GM12874 (cell line): ENCODE data around the gene MAML3.

ENCODE experiments used
- TF ChIP-seq, protein P1 (sequence below): IDR thresholded peaks from 2 replicates; pipeline ENCODE4 v1.5.1; 2011; ENCODE audit warnings: low read depth, mild to moderate bottlenecking, control low read depth, low read length, moderate library complexity; ENCODE audit not compliant: insufficient read depth

The MAML3 gene

DNA sequence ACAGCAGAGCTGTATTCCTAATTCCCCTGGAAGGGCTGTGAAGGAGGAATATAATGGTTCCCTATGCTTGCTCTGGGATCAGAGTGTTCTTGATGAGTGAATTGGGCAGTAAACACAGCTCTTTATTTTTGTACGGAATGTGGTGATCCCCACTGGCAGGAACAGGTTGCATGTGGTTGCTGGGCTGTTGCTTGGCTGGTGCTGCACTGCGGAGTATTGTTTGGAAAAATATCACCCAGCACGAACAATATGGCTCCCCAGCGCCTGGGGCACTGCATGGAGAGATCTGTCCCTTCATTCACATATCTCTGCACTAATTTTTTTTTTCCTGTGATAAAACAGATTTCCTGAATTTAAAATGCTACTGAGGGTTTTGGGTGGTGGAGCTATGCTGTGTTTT lies 368.6 kb downstream of the MAML3 start:
- TF ChIP-seq, protein P1, sequence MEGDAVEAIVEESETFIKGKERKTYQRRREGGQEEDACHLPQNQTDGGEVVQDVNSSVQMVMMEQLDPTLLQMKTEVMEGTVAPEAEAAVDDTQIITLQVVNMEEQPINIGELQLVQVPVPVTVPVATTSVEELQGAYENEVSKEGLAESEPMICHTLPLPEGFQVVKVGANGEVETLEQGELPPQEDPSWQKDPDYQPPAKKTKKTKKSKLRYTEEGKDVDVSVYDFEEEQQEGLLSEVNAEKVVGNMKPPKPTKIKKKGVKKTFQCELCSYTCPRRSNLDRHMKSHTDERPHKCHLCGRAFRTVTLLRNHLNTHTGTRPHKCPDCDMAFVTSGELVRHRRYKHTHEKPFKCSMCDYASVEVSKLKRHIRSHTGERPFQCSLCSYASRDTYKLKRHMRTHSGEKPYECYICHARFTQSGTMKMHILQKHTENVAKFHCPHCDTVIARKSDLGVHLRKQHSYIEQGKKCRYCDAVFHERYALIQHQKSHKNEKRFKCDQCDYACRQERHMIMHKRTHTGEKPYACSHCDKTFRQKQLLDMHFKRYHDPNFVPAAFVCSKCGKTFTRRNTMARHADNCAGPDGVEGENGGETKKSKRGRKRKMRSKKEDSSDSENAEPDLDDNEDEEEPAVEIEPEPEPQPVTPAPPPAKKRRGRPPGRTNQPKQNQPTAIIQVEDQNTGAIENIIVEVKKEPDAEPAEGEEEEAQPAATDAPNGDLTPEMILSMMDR: no peak

DNA sequence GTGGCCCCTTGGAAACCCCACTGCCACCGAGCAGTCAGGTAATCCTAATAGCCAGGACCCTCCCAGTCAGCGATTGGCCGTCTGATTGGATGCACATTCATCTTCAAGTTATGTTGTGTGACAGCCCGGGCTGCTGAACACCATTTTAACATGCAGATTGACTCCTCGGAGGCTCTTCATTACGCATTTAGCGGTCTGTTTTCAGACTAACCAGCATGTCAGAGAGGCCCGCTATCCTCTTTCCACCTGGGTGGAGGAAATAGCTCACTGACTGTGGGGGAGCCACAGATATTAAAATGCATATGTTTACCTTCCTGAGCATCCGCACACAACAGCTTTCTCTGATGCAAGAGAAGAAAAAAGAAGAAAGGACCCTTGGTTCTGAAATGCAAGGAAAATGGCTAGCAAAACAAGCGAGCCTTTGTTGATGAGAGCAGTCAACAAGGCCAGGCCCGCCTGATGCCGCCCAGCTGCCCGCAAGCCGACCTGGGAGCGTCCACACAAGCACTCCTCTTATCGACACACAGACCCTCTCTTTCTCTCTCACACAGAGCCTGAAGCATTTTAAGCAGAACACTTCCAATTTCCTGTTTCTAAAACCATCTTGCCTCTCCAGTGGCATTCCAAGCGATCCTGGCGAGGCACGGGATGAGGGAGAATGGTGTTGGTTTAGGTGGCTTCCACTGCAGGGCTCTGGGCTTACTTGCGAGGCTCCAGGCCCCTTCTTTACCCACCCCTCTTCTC lies 370.1 kb downstream of the MAML3 start:
- TF ChIP-seq, protein P1: no peak

DNA sequence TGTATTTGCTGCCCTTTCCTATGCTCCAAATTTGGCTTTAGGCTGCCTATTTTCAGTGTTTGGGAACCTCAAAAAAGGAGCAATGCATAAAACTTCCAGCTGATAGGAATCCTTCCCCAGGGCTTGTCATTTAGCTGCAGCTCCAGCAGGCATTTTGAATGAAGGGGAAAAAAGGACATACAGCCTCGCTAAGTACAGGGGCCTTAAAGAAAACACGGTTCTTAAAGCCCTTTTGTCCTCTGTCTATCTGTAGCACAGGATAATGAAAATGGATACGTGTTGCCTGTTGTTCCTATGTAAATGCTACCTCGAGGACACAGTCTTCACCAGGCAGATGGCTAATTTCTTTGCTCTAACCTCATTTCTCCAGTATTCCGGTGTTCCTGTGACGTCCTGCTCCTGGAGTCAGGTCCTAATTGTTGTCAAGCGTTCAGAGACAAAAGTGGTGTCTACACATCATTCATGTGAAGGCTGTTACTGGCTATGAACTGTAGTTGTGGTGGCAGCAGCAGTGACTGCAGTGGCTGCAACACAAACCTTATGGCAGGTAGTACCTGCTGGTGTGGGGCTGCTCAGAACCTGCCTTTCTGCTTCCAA lies 371.0 kb downstream of the MAML3 start:
- TF ChIP-seq, protein P1: no peak

DNA sequence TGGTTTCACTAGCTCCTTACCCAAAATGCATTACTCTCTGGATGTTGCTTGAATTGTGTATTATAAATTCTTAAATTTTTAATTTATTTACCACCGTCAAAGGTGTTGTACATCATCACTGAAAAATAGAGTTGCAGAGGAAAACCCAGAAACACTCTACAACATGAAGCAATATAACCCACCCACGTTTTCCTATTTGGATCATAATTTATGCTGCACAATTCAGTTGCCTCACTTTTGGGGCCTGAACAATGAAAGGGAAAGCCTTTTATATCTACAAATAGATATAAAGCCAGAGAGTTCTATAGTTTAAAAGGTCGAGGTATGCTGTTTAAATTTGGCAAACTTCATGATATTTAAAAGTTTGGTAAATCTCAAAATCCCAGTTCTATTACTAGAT lies 372.9 kb downstream of the MAML3 start:
- TF ChIP-seq, protein P1: no peak

DNA sequence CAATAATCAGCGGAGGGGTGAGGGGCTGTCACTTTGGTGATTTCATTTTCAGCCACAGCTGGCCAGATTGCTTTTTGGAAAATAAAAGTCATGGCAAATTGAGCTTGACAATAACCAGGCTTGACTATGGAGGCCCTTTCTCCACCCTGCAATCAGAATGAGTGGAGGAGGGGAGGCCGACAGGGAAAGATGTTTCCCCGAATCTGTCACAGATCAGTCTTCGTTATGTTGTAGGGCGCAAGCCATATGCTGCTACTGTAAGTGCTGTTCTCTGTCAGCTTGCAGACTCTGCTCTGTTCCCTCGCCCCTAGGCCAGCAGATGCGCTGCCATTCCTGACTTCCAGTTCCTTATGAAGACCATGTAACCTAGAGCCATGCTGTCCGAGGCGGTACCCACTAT lies 374.3 kb downstream of the MAML3 start:
- TF ChIP-seq, protein P1: no peak

GRCh38 chr4:139777757-139778156 lies 376.2 kb downstream of the MAML3 start:
- TF ChIP-seq, protein P1: no peak

DNA sequence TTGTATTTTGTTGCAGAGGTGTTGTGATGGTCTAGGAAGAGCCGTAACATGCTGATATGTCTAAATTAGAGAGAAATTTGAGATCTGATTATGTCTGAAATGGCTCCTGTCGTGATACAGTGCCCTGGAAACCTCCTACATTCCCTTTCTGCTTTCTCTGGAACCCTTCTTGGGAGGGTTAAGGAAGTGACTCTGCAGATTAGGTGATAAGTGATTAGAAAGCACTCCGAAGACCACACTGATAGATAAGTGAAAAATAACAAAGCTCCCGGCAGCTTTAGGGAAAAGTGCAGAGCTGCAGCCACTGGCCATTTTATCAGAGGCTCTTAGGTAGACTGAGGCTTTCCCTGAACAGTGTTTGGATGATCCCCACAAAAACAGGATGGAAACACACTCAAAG lies 377.7 kb downstream of the MAML3 start:
- TF ChIP-seq, protein P1: no peak
